ENCODE data around the gene SAG. TPM values are rescaled to one million over a fixed set of nuclear protein-coding genes. Genes with fewer than 3 reads are reported as not detected.

The SAG gene
- total and polyA plus RNA-seq, 9 of the 15 experiments (the other 6 are each of a cell fraction or from before 2014, with no cell fraction given) = 0.04 to 0.64 (median 0.31) TPM; not detected in 5

DNA sequence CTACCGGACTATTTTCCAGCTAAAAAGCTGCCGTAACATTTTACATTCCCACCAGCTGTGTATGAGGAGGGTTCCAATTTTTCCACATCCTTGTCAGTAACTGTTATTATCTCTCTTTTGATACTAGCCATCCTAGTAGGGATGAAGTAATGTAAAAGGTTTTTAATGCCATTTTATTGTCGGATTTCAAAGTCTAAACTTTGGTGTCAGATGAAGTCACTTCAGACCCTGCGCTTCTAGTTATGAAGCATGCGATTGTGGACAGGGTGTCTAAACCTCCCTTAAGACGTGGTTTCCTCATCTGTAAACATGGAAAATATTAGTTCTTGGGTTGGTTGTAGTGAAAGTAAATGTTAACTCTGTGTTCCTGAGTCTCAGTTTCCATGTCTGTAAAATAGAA, 51.3 kb downstream of the SAG start:
- Histone ChIP-seq H3K9ac (ENCODE audit: insufficient read depth in 1 of 2, low read depth in 2 of 2, low read length in 2 of 2) (no peak overlapping the region), H4K20me1 (replicated peaks; ENCODE audit: control insufficient read depth, insufficient read depth, low read length) (peaks cover 11% of the 10 kb centered on the region), H2AFZ (ENCODE audit: low read depth, low read length) (no peak overlapping the region), H3K4me3 (no peak overlapping the region), H3K9me3 (replicated peaks; ENCODE audit: control insufficient read depth, insufficient read depth, low read depth, low read length) (no peaks in the 10 kb centered on the region), H3K4me1 (replicated peaks in 1 of 2; ENCODE audit: control insufficient read depth in 2 of 2, insufficient read depth in 2 of 2, low read length in 2 of 2) (peaks cover 20 to 27% of the 10 kb centered on the region in 2 experiments), H3K9me1 (ENCODE audit: control insufficient read depth, insufficient read depth, low read length) (no peaks in the 10 kb centered on the region), H3K27me3 (ENCODE audit: control insufficient read depth in 2 of 2, insufficient read depth in 2 of 2, low read length in 2 of 2) (no peaks in the 10 kb centered on the region), H3K79me2 (ENCODE audit: control insufficient read depth, insufficient read depth, low read length) (peaks cover 53% of the 10 kb centered on the region), H3K36me3 (ENCODE audit: control insufficient read depth, insufficient read depth, low read length) (peaks cover 16% of the 10 kb centered on the region; the same call in 2 of the 3 replicates), H3K4me2 (ENCODE audit: insufficient read depth, low read length) (no peak overlapping the region), H3K27ac (ENCODE audit: extremely low read depth, low read depth, low read length) (no peak overlapping the region)
- TF ChIP-seq NFXL1 (CRISPR knock-in tag; IDR thresholded peaks at IDR 0.05) = no peak
- no peak for TF ChIP-seq ZNF707 (CRISPR knock-in tag; conservative IDR thresholded peaks at IDR 0.05)
- no peak for TF ChIP-seq ZNF41 (CRISPR knock-in tag; conservative IDR thresholded peaks at IDR 0.05)
- no peak for TF ChIP-seq NCOR1 (IDR thresholded peaks at IDR 0.05)
- TF ChIP-seq BCL6 (CRISPR knock-in tag; IDR thresholded peaks at IDR 0.05) = no peak
- TF ChIP-seq BCOR (IDR thresholded peaks at IDR 0.05) = no peak
- no peak for TF ChIP-seq ZKSCAN1 (IDR thresholded peaks at IDR 0.05; ENCODE audit: low read depth, low read length)
- TF ChIP-seq, protein P1, sequence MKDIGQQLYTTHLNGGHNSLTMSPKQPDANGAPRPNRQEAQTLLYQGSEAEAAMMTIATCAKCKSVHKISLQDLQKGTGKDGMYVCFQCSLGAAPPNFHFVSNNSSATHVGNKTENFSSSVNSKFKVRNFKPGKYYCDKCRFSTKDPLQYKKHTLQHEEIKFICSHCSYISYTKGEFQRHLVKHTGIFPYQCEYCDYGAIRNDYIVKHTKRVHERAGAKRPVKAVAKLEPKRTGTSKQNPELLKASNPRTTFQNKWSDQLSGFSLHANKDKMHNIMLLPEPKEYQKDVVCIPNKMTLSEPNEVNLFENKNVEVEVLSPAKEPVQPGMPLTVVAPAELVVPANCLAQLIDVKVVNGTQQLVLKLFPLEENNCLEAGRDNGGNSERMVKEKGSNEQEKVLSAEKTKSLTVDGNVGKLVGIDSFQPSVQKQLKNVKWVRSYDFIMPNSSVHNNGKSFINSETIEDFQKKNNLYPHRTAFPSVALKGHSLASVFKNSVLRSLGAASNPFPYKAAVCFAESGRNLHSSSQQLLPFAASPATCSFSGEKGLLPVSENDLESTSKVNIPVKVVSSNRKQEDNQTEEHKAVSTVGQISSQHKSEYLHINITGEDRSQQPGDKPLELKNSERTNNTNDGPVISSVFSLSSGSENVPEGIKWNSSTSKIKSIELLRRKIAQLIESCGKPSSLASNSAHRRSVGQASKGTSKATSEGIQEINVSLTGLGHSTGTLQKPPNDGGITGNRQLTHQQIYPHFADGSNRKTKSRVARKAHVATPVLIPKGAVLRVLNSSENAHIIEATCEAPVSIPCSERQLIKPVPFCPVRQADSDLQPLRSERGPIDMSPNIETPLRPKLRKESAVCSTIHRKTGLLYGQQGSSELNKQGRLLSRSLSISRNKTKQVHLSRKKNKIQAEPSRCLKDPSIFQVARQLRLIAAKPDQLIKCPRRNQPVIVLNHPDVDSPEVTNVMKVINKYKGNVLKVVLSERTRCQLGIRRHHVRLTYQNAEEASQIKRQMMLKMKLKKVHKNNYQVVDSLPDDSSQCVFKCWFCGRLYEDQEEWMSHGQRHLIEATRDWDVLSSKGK (CRISPR knock-in tag; IDR thresholded peaks at IDR 0.05) = no peak
- TF ChIP-seq FIP1L1 (IDR thresholded peaks at IDR 0.05; ENCODE audit: low read depth, low read length, poor library complexity, severe bottlenecking) = no peak
- TF ChIP-seq SIX5 (IDR thresholded peaks at IDR 0.05; ENCODE audit: borderline replicate concordance in 1 of 2, insufficient read depth in 1 of 2, low read depth in 1 of 2, low read length in 2 of 2) = no peak
- ATAC-seq (no peak), FAIRE-seq (no peak), DNase-seq (ENCODE audit: extremely low read depth in 1 of 4, low spot score in 3 of 4) (no peak)
- 82% methylated on average over 6 of the region's 6 CpGs for WGBS (ENCODE audit: insufficient coverage, low coverage, missing lambda C conversion rate)
- in situ Hi-C loops (cut with MboI) (no loop called here), intact Hi-C loops (cut with micrococcal nuclease) (no loop called here)
- no TSS peak for BruUV-seq (replicated peaks)
- CTCF ChIA-PET (ENCODE audit: low intra/inter-chr PET ratio) = no interaction called here
- POLR2A ChIA-PET = no interaction called here
